ENCODE measurements around the gene TNFAIP8. TPM values are rescaled to one million over a fixed set of nuclear protein-coding genes. Genes with fewer than 3 reads are reported as not detected.

The TNFAIP8 gene
- total RNA-seq, 1 experiment from 2014 or later: 8.0 TPM

DNA sequence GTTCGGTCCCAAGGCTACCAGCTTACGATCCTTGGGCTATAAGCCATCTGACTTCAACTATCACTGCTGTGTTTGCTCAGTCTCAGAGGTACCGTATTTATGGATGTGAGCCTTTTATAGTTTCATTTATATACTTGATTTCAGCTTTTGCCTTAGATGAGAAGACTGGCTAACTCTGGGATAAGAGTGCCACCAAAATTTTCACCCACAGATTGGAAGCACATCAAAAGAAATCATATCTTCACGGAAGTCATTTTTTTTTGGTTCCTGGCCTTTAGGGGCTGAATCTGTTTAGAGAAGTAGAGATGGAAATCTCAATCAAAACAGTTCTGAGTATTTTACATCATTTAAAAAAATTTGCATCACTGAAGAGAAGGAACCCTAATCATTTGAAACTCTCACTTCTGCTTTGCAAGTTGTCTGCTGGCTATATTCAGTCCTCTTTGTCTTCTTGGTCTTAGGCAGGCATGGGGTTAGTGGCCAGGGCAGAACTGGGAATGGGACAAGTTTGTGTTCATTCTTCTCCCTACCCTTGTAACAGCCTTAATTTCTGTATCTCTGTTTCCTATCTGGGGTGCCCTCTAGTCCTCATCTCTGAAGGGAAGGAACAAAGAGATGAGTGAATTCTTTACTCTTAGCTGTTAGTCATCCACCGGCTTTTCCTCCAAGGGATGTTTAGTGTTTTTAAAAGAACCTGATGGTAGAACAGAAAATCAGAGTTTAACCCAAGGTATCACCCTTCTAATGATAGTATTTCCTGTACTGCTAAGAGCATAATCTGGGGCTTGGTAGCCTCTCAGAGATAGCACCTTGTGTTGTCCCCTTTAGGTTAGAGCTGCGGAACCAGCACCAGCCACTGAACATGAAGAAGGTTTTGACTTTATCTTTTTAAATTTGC is 14.1 kb upstream of the TNFAIP8 start:
- in situ Hi-C loops (cut with HindIII; ENCODE audit: low pct_unique_long_range_greater_than_20kb, low sequenced_read_pairs): no loop called here
- BruUV-seq (replicated peaks): no TSS peak
- H3K36me3 ChIP-seq (ENCODE audit: control insufficient read depth, insufficient read depth, low read length): no peaks in the 10 kb centered on the region
- no peak overlapping the region for H3K4me3 ChIP-seq (ENCODE audit: low read depth in 2 of 2, low read length in 2 of 2)
- no peak for DNase-seq (ENCODE audit: low read depth, low spot score)
- POLR2A ChIA-PET: interaction anchor here (0.6 kb wide), 1 partner anchor 85 kb away, joined by 4 read pairs; no protein-coding TSS in a partner anchor
- TF ChIP-seq TCF7L2 (IDR thresholded peaks at IDR 0.05; ENCODE audit: low read depth, low read length): no peak
- TF ChIP-seq POLR2AphosphoS5 (IDR thresholded peaks at IDR 0.05; ENCODE audit: low read depth, low read length): no peak
- TF ChIP-seq, protein P1, sequence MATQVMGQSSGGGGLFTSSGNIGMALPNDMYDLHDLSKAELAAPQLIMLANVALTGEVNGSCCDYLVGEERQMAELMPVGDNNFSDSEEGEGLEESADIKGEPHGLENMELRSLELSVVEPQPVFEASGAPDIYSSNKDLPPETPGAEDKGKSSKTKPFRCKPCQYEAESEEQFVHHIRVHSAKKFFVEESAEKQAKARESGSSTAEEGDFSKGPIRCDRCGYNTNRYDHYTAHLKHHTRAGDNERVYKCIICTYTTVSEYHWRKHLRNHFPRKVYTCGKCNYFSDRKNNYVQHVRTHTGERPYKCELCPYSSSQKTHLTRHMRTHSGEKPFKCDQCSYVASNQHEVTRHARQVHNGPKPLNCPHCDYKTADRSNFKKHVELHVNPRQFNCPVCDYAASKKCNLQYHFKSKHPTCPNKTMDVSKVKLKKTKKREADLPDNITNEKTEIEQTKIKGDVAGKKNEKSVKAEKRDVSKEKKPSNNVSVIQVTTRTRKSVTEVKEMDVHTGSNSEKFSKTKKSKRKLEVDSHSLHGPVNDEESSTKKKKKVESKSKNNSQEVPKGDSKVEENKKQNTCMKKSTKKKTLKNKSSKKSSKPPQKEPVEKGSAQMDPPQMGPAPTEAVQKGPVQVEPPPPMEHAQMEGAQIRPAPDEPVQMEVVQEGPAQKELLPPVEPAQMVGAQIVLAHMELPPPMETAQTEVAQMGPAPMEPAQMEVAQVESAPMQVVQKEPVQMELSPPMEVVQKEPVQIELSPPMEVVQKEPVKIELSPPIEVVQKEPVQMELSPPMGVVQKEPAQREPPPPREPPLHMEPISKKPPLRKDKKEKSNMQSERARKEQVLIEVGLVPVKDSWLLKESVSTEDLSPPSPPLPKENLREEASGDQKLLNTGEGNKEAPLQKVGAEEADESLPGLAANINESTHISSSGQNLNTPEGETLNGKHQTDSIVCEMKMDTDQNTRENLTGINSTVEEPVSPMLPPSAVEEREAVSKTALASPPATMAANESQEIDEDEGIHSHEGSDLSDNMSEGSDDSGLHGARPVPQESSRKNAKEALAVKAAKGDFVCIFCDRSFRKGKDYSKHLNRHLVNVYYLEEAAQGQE (IDR thresholded peaks at IDR 0.05; ENCODE audit: insufficient read depth in 1 of 2, low read depth in 2 of 2, low read length in 1 of 2): no peak
- no peak for TF ChIP-seq SIN3A (IDR thresholded peaks at IDR 0.05; ENCODE audit: borderline replicate concordance, insufficient read depth, low read depth, low read length)
- TF ChIP-seq, protein P2, sequence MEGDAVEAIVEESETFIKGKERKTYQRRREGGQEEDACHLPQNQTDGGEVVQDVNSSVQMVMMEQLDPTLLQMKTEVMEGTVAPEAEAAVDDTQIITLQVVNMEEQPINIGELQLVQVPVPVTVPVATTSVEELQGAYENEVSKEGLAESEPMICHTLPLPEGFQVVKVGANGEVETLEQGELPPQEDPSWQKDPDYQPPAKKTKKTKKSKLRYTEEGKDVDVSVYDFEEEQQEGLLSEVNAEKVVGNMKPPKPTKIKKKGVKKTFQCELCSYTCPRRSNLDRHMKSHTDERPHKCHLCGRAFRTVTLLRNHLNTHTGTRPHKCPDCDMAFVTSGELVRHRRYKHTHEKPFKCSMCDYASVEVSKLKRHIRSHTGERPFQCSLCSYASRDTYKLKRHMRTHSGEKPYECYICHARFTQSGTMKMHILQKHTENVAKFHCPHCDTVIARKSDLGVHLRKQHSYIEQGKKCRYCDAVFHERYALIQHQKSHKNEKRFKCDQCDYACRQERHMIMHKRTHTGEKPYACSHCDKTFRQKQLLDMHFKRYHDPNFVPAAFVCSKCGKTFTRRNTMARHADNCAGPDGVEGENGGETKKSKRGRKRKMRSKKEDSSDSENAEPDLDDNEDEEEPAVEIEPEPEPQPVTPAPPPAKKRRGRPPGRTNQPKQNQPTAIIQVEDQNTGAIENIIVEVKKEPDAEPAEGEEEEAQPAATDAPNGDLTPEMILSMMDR (IDR thresholded peaks at IDR 0.05): no peak
- no peaks in the 10 kb centered on the region for H3K9me3 ChIP-seq (ENCODE audit: control insufficient read depth, insufficient read depth, low read depth, low read length)
- no peak overlapping the region for H3K27ac ChIP-seq (ENCODE audit: low read length)
- intact Hi-C loops (cut with micrococcal nuclease; ENCODE audit: unreplicated experiment): no loop called here
- no peaks in the 10 kb centered on the region for H3K4me1 ChIP-seq (ENCODE audit: control insufficient read depth, insufficient read depth, low read length)
- ATAC-seq: no peak
- H3K27me3 ChIP-seq (ENCODE audit: control insufficient read depth, insufficient read depth, low read length): no peaks in the 10 kb centered on the region
- CTCF ChIA-PET: no interaction called here

DNA sequence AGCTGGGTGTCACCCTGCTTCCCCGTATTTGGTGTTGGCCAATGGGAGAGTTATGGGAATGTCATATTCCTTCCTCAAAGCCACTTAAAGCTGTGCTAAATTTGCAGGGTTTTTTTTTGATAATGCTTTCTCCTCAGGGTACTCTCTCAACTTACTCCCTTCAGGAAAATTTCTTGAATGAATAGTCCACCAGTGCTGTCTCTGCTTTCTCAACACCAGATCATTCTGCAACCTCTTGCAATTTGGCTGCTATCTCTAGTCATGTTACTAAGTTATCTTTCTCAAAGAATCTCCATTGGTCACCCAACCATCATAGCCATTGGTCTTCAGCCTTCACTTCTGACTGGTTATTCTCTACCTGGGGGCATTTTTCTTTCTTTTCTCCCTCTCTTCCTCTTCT is 13.4 kb upstream of the TNFAIP8 start:
- intact Hi-C loops (cut with micrococcal nuclease; ENCODE audit: unreplicated experiment): no loop called here
- no peak for TF ChIP-seq SIN3A (IDR thresholded peaks at IDR 0.05; ENCODE audit: borderline replicate concordance, insufficient read depth, low read depth, low read length)
- TF ChIP-seq, protein P2 (IDR thresholded peaks at IDR 0.05): no peak
- TF ChIP-seq TCF7L2 (IDR thresholded peaks at IDR 0.05; ENCODE audit: low read depth, low read length): no peak
- TF ChIP-seq POLR2AphosphoS5 (IDR thresholded peaks at IDR 0.05; ENCODE audit: low read depth, low read length): no peak
- TF ChIP-seq, protein P1 (IDR thresholded peaks at IDR 0.05; ENCODE audit: insufficient read depth in 1 of 2, low read depth in 2 of 2, low read length in 1 of 2): no peak
- POLR2A ChIA-PET: no interaction called here
- DNase-seq (ENCODE audit: low read depth, low spot score): no peak
- Histone ChIP-seq H3K27ac (ENCODE audit: low read length) (no peak overlapping the region), H3K36me3 (ENCODE audit: control insufficient read depth, insufficient read depth, low read length) (no peaks in the 10 kb centered on the region), H3K9me3 (ENCODE audit: control insufficient read depth, insufficient read depth, low read depth, low read length) (no peaks in the 10 kb centered on the region), H3K4me1 (ENCODE audit: control insufficient read depth, insufficient read depth, low read length) (no peaks in the 10 kb centered on the region), H3K27me3 (ENCODE audit: control insufficient read depth, insufficient read depth, low read length) (no peaks in the 10 kb centered on the region), H3K4me3 (ENCODE audit: low read depth in 2 of 2, low read length in 2 of 2) (no peak overlapping the region)
- CTCF ChIA-PET: no interaction called here
- ATAC-seq: no peak
- in situ Hi-C loops (cut with HindIII; ENCODE audit: low pct_unique_long_range_greater_than_20kb, low sequenced_read_pairs): no loop called here
- BruUV-seq (replicated peaks): no TSS peak
